GM10847 (cell line): ENCODE data around the gene CYP46A1.

Experiments used
- POLR2A ChIP-seq: IDR thresholded peaks from 2 replicates; pipeline ENCODE4 v1.6.1; 2011; ENCODE audit not compliant: insufficient read length; ENCODE audit errors: extremely low read depth

CYP46A1 gene

DNA sequence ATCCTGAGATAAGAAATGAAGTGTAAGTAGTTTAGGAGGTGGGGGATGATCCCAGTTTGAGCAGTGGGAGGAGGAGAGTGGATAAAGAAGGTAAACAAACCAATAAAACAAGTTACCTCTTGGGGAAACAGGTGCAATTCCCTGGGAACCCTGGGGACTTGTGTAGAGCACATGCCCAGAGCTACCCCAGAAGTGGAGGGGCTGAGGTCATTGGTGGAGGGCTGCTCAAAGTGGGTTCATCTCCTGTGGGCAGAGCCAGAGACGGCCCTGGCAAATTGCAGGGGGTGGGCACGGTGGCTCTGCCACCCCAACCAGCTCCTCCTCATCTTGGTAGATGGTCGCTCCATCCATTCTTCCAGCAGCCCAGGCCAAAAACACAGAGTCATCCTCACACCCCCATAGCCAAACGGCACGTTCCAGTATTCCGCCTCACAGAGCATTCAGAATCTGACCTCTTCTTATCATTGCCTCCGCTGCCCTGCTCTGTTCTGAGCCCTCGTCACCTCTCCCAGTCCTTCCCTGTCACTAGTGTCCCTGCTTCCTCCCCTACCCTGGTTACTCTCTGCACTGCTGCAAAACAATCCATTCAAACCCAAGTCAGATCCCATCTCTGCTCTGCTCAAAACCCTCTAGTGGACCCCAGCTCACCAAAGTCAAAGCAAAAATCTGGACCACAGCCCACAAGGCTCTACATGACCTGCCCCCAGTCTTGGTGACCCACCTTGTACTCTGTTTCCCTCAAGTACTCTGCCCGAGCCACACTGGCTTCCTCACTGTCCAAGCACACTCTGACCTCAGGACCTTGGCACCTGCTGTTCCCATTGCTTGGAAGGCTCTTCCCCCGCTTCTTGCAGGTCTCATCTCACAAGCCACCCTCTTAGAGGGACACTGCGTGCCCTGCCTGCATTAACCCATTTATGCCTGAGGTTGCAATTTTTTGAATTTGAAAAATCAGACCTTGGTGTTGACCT, 5.5 kb downstream of the CYP46A1 start:
- no peak for TF ChIP-seq POLR2A

DNA sequence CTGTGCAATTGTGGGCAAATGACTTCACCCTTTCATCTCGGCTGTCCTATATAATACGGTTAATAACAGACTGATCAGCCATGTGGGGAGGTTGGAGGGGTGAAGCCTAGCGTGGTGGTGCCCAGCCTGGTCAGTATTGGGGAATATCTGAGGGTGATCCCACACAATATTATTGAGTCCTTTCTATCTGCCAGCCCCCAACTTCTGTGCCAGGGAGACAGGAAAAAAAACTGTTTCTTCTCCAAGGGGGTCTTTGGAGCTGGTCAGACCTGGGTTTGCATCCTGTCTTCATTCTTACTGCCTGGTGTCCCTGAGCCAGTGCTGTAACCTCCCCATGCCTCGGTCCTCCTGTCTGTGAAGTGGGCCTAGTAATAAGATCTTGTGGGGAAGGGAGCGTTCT, 6.5 kb downstream of the CYP46A1 start:
- TF ChIP-seq POLR2A: no peak

DNA sequence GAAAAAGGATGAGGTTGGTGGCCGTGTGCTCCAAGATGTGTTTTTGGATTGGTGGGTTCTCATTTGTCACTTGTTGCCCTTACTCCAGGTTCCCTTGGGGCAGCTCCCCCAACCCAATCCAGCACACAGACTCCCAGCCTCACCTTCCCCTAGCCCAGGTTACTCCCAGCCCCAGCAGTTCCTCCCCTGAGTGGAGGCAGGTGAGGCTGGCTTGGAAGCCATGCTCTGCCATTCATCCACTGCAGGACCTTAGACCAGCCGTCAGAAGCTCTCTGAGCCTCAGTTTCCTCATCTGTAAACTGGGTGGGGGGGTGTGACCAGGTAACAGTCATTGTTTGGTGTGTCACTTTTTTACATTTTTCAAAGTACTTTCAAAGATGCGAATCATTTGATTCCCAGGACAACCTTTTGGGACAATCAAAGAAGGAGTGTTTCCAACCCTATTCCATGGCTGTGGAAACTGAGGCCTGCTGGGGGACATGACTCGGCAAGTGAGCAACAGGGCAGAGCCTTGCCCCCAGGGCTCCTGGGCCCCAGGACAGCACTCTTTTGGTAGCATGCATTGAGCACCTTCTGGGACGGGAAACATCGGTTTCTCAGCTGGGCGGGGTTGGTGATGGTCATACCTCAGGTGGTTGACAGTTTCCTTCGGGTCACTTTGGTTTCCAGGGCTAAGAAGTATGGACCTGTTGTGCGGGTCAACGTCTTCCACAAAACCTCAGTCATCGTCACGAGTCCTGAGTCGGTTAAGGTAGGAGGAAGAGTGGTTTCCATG, 7.2 kb downstream of the CYP46A1 start:
- no peak for TF ChIP-seq POLR2A

DNA sequence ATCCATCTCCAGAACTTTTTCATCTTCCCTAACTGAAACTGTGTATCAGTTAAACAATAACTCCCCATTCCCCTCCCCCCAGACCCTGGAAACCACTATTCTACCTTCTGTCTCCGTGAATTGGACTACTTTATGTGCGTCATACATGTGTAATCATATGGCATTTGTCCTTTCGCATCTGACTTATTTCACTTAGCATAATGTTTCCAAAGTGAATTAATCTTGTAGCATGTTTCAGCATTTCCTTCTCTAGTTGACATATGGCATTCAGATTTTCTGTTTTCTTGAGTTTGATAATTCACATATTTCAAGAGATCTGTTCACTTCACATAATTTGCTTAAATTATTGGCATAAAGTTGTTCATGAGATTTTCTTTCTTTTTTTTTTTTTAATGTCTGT, 9.8 kb downstream of the CYP46A1 start:
- TF ChIP-seq POLR2A: no peak

DNA sequence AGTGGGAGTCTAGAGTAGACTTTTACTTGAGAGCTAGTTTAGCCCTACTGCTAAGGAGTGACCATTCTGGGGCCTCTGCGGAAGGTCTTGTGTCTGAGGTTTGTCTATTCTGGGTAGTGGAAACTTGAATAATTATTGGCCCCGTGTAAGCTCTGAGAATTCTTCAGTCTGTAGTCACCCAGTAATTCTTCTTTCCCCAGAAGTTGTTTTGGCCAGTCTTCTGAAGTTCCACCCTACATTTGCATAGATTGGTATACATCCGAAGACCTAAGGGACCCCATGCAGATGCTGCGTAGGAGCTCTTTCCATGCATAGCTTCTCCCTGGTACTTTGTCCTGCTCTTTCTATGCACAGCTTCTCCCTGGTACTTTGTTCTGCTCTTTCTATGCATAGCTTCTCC, 12.8 kb downstream of the CYP46A1 start:
- TF ChIP-seq POLR2A: no peak

DNA sequence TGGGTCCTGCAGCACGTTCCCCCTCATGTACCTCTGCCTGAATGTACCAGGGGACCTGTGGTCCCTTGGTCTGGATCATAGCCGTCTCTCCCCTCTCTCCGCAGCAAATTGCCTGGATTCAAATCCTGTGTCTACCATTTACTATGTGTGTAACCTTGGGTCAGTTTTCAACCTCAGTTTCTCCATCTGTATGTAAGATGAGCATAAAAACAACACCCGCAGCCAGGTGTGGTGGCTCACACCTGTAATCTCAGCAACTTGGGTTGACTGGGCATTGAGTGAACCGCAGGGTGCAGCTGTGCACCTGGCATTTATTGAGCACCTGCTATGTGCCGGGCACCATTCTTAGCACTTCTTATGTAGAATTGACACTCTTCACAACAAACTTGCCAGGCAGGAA, 14.1 kb downstream of the CYP46A1 start:
- TF ChIP-seq POLR2A: no peak

DNA sequence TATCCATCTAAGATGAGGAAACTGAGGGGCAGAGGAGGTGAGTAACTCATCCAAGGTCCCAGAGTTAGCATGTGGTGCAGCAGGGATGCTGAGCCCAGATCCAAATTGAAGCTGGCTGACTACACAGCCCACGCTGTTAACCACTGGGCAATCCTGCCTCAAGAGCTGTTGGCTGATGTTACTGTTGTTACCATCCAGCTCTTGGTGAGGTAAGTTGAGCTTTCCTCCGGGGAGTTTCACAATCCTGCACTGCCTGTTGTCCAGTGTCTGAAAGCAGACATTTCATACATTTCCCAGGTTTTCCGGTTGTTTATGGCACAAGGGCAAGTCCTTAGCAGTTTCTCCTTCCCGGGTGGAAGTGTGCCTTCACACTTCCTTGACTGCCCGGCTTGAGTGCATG, 14.5 kb downstream of the CYP46A1 start:
- no peak for TF ChIP-seq POLR2A

DNA sequence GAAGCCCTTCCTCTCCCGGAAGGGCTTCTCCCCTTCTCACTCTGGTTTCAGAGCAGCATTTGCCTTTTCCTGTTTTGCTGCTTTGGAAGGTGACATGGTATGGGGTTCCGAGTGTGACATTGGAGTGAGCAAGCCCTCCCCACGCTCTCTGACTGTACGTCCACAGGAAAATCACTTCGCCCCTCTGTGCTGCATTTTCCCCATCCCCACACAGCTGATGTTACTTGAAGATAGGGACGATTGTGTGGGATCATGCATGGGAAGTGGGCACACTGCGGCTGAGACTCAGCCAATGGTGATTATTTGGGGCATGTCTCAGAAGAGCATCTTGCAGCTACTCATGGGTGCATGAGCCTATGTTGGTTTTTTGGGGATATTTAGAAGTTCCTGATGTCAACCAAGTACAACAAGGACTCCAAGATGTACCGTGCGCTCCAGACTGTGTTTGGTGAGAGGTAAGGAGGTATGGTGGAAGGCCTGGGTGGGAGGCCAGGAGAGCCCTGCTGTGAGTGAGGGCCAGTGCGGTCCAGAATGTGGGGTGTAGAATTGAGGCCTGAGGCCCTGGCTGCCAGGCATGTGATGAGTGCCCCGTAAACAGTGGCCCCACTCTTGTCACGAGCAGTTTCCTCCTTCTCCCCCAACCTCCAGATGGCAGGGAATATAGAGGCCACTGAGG, 15.1 kb downstream of the CYP46A1 start:
- no peak for TF ChIP-seq POLR2A

DNA sequence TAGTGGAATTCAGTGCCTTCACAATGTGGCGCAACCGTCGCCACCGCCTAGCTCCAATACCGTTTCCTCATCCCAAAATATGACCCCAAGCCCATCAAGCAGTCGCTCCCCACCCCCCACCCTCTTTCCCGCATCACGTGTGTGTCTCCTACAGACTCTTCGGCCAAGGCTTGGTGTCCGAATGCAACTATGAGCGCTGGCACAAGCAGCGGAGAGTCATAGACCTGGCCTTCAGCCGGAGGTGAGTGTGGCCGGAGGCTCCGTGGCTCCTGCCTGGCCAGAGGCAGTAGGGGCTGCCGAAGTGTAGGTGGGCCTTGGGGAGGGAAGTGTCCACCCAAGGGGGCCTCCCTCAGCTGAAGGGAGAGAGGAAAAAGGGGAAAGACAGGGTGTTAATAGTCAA, 15.8 kb downstream of the CYP46A1 start:
- no peak for TF ChIP-seq POLR2A

DNA sequence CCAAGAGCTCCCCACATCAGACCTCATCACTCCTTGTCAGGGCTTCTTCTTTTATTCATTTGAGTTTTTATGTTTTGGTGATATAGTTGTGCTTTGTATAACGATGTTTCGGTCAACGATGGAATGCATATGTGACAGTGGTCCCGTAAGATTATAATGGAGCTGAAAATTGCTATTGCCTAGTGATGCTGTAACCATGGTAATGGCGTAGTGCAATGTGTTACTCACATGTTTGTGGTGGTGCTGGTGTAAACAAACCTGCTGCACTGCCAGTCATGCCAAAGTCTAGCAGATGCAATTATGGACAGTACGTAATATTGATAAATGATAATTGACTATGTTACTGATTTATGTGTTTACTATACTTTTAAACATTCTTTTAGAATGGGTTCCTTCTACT, 16.3 kb downstream of the CYP46A1 start:
- no peak for TF ChIP-seq POLR2A

DNA sequence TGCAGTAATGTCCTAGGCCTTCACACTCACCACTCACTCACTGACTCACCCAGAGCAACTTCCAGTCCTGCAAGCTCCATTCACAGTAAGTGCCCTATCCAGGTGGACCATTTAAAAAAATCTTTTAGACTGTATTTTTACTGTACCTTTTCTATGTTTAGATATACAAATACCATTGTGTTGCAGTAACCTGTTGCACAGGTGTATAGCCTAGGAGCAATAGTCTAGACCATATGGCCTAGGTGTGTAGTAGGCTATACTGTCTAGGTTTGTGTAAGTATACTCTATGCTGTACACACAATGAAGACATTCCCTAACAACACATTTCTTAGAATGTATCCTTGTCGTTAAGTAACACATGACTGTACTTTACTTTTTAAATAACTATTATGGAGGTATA, 17.2 kb downstream of the CYP46A1 start:
- no peak for TF ChIP-seq POLR2A

DNA sequence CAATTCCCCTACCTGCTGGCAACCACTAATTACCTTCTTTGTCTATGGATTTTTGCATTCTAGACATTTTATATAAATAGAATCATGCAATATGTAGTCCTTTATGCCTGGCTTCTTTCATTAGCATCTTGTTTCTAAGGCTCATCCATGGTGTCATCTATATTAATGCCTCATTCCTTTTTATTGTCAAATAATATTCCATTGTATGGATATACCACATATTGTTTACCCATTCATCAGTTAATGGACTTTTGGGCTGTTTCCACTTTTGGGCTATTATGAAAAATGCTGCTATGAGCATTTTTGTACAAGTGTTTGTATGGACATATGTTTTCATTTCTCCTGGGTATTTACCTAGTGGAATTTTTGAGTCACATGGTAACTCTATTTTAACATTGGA, 18.0 kb downstream of the CYP46A1 start:
- no peak for TF ChIP-seq POLR2A

DNA sequence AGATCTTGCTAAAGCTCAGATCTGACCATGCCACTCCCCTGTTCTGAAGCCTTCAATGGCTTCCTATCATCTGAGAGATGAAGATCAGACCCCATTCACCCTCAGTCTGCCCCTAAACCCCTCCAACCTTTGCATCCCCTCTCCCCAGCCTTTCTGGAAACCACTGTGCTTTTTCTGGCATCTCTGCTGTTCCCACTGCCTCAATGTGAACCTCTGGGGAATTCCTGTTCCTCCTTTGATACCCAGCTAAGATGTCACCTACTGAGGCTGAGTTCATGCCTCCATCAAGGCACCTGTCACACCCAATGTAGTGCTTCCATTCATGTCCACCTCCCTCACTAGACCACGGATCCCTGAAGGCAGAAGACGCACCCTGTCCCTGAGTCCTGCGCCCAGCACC, 19.3 kb downstream of the CYP46A1 start:
- TF ChIP-seq POLR2A: no peak

DNA sequence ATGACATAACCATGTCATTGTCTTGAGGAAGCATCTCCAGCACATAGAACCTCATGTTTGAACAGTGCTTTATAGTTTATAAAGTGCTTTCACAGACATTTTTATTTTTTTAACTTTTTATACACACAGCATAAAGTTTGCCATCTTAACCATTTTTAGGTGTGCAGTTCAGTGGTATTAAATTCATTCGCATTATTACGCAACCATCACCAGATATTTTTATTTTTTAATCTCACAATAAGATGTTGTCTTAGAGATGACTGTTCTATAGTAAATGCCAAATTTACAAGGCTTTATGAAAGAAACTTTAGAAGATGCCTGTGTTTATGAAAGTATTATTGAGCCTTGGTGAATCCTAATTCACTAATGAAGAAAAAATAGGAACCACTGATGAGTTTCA, 19.9 kb downstream of the CYP46A1 start:
- TF ChIP-seq POLR2A: no peak

DNA sequence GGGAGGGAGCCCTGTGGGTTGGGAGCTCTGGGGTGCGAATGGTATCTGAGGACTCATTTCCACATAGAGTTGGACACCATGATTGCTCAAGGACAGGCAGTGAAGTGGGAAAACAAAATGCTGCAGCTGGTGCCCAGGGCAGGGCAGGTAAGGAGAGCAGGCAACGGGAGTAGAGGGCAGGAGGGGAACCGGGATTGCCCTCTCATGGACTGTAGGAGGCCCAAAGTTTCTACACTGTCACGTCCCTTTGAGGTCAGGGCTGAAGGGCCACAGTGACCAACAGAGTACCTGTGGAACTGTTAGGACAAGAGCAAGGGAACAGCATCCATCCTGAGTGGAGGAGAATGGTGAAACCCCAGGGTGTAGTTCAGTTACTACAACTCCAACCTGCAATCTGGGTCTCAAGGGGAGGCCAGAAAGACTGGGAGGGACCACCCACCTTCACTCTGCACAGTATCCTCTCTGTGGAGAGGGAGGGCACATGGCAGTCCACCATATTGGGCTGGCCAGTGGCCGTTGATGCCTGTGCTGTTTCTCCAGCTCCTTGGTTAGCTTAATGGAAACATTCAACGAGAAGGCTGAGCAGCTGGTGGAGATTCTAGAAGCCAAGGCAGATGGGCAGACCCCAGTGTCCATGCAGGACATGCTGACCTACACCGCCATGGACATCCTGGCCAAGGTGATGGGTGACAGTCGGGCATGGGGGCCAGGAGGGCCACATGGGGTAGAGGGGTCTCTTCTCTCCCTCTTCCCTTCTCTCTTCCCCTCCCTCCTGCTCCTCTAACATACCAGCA, 22.2 kb downstream of the CYP46A1 start:
- no peak for TF ChIP-seq POLR2A
